Ascending aorta (tissue), 2 donors: ENCODE data around the gene NTRK3. TPM values are rescaled to one million over a fixed set of nuclear protein-coding genes. Genes with fewer than 3 reads are reported as not detected.
A peak's percentile ranks its signal among the peaks of the same experiment; 100 is the strongest.

Experiments used
- DNase-seq, 2 donors: peaks; one replicate each; pipeline ENCODE4 v3.0.0-alpha.2; 2019; ENCODE audit warnings: low spot score in 2 of 2
- H3K27ac ChIP-seq, 2 donors: fragments of 200-600 bp; sonication (generic); one replicate each; pipeline ENCODE4 v1.5.1; 2016 to 2017; ENCODE audit warnings: mild to moderate bottlenecking in 1 of 2
- H3K27me3 ChIP-seq: fragments of 200-600 bp; sonication (generic); one replicate; pipeline ENCODE4 v1.5.1; 2017
- H3K36me3 ChIP-seq, 2 donors: fragments of 200-600 bp; sonication (generic); one replicate each; pipeline ENCODE4 v1.5.1; 2016
- H3K4me1 ChIP-seq, 2 donors: fragments of 200-600 bp; sonication (generic); one replicate each; pipeline ENCODE4 v1.5.1; 2016 to 2017; ENCODE audit warnings: mild to moderate bottlenecking in 1 of 2
- H3K4me3 ChIP-seq, 2 donors: fragments of 200-600 bp; sonication (generic); one replicate each; pipeline ENCODE4 v1.5.1; 2016 to 2017; ENCODE audit warnings: mild to moderate bottlenecking in 1 of 2
- H3K9me3 ChIP-seq, 2 donors: fragments of 200-600 bp; sonication (generic); one replicate each; pipeline ENCODE4 v1.5.1; 2016
- CTCF ChIP-seq, 3 experiments: fragments of 200-600 bp in 2 of 3; fragments of 450-650 bp in 1 of 3; sonication (generic) in 2 of 3; IDR thresholded peaks; one replicate each; pipeline ENCODE4 v1.5.1; 2016 to 2019; ENCODE audit warnings: antibody characterized with exemption in 3 of 3, mild to moderate bottlenecking in 1 of 3, moderate library complexity in 1 of 3
- intact Hi-C: fragments of 100-400 bp; cut with DNase I; formaldehyde crosslinking; loops from one replicate; pipeline ENCODE4 v1.15.1; 2023
- total RNA-seq: library from RNA; depleted of rRNA; stranded (reverse); fragments of >200 nt; gene quantifications from one replicate; pipeline ENCODE4 v1.1.0, GENCODE V29; 2016

Gene NTRK3
- total RNA-seq, 1 donor from 2014 or later = 52.7 TPM

GRCh38 chr15:87967951-87968350 lies 288.6 kb downstream of the NTRK3 start:
- no peaks in the 10 kb centered on the region for H3K9me3 ChIP-seq
- TF ChIP-seq CTCF (IDR thresholded peaks at IDR 0.05) = no peak
- H3K4me1 ChIP-seq = peaks cover 6 to 22% of the 10 kb centered on the region in 2 donors
- H3K36me3 ChIP-seq = no peaks in the 10 kb centered on the region
- H3K27ac ChIP-seq = no peak overlapping the region
- peak in 1 of 2 donors; percentile 1 for DNase-seq
- intact Hi-C loops = no loop called here
- no peak overlapping the region for H3K4me3 ChIP-seq
- no peaks in the 10 kb centered on the region for H3K27me3 ChIP-seq

- intact Hi-C loops = no loop called here
Measured at GRCh38 chr15:87965304-87965703, 291.2 kb downstream of the NTRK3 start.

DNA sequence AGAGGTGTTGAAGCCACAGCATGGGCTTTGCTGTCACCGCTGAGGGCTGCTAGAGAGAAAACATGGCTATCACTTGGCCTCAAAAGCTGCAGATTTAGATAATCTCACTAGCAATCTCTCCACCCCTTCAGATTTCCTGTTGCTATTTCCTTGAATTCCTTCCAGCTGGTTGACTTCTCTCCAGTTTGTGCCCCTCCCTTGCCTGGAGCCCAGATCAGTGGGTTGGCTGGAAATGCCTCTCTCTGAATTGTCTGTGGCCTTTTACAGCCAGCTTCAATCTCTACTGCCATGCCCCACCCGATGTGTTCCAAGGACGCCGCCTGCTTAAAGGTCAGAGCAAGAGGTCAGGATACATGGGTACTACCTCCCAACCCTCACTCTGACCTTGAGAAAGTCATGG lies 294.1 kb downstream of the NTRK3 start:
- Histone ChIP-seq H3K4me1 (peaks cover 0 to 12% of the 10 kb centered on the region in 2 donors), H3K27ac (no peak overlapping the region), H3K36me3 (no peaks in the 10 kb centered on the region), H3K4me3 (no peak overlapping the region), H3K9me3 (no peaks in the 10 kb centered on the region), H3K27me3 (no peaks in the 10 kb centered on the region)
- intact Hi-C loops = no loop called here
- no peak for DNase-seq
- no peak for TF ChIP-seq CTCF (IDR thresholded peaks at IDR 0.05)

More at GRCh38 chr15:87965304-87965703, 291.2 kb downstream of the NTRK3 start:
- Histone ChIP-seq H3K4me1 (peaks cover 0 to 15% of the 10 kb centered on the region in 2 donors), H3K4me3 (no peak overlapping the region), H3K27me3 (no peaks in the 10 kb centered on the region), H3K27ac (no peak overlapping the region), H3K36me3 (no peaks in the 10 kb centered on the region), H3K9me3 (no peaks in the 10 kb centered on the region)
- no peak for DNase-seq
- TF ChIP-seq CTCF (IDR thresholded peaks at IDR 0.05) = no peak

GRCh38 chr15:87961851-87962420 lies 294.6 kb downstream of the NTRK3 start:
- no peaks in the 10 kb centered on the region for H3K9me3 ChIP-seq
- H3K27ac ChIP-seq = no peak overlapping the region
- no peaks in the 10 kb centered on the region for H3K27me3 ChIP-seq
- peaks cover 0 to 12% of the 10 kb centered on the region in 2 donors for H3K4me1 ChIP-seq
- no peak for TF ChIP-seq CTCF (IDR thresholded peaks at IDR 0.05)
- intact Hi-C loops = no loop called here
- DNase-seq = no peak
- H3K36me3 ChIP-seq = no peaks in the 10 kb centered on the region
- H3K4me3 ChIP-seq = no peak overlapping the region

GRCh38 chr15:87959662-87960061 lies 296.9 kb downstream of the NTRK3 start:
- no peak overlapping the region for H3K4me3 ChIP-seq
- no peak for TF ChIP-seq CTCF (IDR thresholded peaks at IDR 0.05)
- no peaks in the 10 kb centered on the region for H3K9me3 ChIP-seq
- no peaks in the 10 kb centered on the region for H3K27me3 ChIP-seq
- peaks cover 0 to 12% of the 10 kb centered on the region in 2 donors for H3K4me1 ChIP-seq
- H3K27ac ChIP-seq = peak overlapping the region in 1 of 2 donors; percentile 8
- no peaks in the 10 kb centered on the region for H3K36me3 ChIP-seq
- no peak for DNase-seq
- intact Hi-C loops = loop anchor here (10.0 kb wide), 1 partner anchor 55 kb away; no protein-coding TSS in a partner anchor
